Measurements from ENCODE around the gene PRKCZ. TPM values are rescaled to one million over a fixed set of nuclear protein-coding genes. Genes with fewer than 3 reads are reported as not detected.
A peak's percentile ranks its signal among the peaks of the same experiment; 100 is the strongest.

The PRKCZ gene
- total RNA-seq, 1 donor from 2014 or later: 0.59 TPM

DNA sequence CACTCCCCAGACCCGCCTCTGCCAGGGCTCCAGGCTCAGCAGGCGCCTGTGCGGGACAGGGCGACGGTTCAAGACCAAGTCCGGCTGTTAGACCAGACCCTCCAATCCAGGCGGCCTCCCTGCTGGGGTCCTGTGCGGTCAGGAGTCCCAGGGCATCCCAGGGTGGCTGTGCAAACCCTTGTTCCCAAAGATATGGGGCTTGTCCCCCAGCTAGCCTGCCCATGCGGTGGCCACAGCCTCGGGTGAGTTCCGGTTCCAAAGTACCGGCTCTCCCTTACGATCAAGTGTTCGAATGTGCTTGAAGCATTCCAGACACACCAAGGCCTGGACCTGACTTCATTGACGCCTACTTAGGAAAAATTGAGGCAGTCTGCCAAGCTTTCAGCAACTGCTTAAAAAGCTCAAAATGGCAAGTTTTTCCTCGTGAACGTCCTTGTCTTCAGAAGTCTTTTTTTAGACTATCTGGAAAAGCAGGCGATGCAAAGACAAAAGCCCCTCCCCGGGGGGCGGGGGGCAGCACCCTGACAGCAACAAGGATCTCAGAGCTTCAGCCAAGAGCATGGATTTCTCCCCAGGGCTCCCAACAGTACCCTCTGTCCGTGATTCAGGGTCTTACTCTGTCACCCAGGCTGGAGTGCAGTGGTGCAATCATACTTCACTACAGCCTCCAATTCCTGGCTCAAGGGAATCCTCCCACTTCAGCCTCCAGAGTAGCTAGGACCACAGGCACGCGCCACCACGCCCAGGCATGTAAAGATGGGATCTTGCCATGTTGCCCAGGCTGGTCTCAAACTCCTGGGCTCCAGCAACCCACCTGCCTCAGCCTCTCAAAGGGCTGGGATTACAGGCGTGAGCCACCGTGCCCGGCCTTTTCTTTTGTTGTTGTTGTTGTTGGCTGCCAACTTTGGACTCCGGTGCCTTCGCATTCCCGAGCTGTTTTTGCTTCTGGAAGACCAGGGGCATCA lies 142.1 kb downstream of the PRKCZ start:
- DNase-seq (ENCODE audit: low read depth, low spot score): no peak

DNA sequence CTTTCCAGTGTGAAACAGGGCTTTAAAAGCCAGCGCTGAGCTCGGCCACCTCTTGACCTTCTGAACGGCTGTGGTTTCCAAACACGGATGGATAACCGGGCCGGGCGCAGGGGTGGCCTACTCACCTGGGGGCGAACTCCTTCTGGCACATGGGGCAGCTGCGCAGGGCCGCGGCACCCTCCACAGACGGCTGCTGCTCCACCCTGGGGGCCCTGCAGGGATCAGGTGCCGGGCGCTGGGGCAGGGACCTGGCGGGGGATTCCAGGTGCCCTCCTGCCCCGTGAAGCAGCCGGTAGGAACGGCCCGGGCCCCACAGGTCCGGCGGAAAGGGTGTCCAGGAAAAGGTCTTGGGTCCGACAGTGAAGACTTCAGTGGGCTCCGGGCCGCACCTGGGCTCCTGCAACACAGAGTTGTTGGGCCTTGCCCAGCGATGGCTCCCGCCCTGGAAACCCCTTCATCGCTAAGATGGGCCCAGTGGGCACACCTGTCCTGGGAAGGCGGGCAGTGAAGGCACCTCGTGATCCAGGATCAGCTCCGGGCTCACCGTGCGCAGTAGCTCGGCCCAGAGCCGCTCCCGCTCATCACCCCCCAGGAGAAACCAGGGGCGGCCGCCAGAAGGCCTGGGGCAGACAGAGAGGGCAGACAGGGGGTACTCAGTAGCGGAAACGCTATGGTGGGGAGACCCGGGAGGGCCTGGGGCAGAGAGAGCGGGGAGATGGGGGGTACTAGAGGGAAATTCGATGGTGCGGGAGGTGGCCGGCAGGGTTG lies 143.5 kb downstream of the PRKCZ start:
- no peak for DNase-seq (ENCODE audit: low read depth, low spot score)

DNA sequence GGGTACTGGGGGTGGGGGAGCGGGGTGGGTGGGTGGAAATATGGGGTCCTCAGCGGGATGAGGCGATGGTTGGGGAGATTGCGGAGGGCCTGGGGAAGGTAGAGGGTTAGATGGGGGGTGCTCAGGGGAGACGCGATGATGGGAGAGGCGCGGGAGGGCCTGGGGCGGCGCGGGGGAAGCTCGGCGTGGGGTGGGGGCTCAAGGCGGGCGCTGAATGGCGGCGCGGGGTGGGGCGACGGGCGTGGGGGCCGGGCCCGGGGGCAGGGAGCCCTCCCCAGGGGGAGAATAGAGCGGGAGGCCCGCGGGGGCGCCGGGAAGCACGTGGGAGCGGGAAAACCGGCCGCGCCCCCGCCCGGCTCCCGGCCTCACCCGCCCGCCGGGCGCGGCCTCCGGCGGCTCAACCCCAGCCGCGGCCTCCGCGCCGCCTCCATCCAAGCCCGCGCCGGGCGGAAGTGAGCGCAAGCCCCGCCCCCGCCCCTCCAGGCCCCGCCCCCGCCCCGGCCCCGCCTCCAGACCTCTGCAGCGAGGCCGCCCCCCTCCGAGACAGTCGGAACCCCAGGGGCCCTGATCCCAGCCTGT lies 144.2 kb downstream of the PRKCZ start, which contains the start of gene FAAP20:
FAAP20 (minus strand) TSS at position 454 of the 579 bp plus-strand sequence; CDS start at position 431, 23 bp downstream.
- DNase-seq (ENCODE audit: low read depth, low spot score): no peak

GRCh38 chr1:2194898-2195673 lies 144.9 kb downstream of the PRKCZ start:
- no peak for DNase-seq (ENCODE audit: low read depth, low spot score)

DNA sequence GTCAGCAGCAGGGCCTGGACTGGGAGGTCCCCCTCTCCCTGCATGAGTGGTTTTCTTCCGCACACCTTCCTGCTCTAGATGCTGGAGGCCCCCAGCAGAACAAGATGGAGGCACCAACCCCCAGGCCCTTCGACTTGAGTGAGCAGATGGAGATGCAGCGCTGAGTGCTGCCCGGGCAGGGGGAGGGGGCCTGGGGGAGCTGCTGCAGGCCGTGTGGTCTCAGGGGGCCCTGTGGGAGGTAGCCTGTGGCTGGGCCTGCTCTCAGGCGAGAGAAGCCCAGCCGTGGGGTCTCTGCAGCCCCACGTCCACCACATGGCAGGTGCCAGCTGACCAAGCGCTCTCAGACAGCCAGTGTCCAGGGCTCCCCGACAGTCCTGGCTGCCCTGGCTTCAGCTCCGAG lies 145.6 kb downstream of the PRKCZ start:
- DNase-seq (ENCODE audit: low read depth, low spot score): no peak

DNA sequence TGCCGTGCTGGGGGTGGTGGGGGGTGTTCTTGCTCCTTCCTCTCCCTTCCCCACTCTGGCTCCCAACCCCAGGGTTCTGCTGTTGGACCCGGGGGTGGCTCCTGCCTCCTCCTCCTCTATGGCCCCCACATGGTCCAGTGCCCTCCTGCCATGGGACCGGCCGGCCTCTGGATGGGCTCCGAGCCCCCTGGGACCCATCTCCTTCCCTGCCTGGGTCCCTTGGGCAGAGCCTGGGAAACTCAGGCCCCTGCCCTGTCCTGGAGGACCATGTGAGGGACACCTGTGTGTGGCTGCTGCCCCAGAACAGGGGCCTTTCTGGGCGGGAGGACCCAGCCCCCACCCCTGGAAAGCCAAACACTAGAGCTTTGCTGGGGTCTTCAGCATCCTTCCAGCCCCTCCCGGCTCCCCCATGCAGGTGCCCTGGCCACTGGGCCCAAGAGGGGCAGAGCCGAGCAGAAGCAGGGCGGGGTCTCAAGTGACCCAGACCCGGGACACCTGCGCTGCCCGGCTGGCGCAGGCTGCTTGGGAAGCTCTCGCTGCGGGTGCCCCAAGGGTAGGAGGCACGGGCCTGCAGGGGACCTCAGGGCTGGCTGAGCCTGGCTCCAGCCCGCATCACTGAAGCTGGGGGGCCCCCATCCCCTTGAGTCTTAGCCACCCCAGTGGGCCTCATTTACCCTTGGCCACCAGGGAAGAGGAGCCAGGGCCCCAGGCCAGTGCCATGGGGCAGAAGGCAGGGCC lies 146.9 kb downstream of the PRKCZ start:
- DNase-seq (ENCODE audit: low read depth, low spot score): no peak

GRCh38 chr1:2197707-2198165 lies 147.5 kb downstream of the PRKCZ start:
- DNase-seq (ENCODE audit: low read depth, low spot score): no peak

DNA sequence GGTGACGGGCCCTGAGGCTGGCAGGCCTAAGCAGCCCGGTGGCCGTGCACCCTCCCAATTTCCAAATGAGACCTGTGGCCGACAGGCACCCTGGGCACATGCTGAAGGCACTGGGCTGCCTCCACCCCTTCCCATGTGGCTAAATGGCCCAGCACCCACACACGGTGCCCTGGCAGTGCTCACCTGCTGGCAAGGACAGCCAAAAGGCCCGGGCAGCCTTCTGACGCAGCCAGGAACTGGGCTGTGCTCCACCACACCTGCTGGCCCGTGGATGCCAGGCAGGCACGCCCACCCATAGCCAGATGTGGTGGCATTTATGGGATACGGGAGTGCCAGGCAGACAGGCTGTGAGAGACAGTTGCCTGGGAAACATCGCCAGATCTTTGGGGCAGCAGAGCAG lies 148.4 kb downstream of the PRKCZ start:
- DNase-seq (ENCODE audit: low read depth, low spot score): no peak

- DNase-seq (ENCODE audit: low read depth, low spot score): no peak
These were observed 149.0 kb downstream of the PRKCZ start for GRCh38 chr1:2199042-2199810.

- DNase-seq (ENCODE audit: low read depth, low spot score): no peak
These were observed 150.2 kb downstream of the PRKCZ start for GRCh38 chr1:2200308-2200943.

- DNase-seq (ENCODE audit: low read depth, low spot score): no peak
These were observed 150.9 kb downstream of the PRKCZ start for GRCh38 chr1:2201062-2201461.

DNA sequence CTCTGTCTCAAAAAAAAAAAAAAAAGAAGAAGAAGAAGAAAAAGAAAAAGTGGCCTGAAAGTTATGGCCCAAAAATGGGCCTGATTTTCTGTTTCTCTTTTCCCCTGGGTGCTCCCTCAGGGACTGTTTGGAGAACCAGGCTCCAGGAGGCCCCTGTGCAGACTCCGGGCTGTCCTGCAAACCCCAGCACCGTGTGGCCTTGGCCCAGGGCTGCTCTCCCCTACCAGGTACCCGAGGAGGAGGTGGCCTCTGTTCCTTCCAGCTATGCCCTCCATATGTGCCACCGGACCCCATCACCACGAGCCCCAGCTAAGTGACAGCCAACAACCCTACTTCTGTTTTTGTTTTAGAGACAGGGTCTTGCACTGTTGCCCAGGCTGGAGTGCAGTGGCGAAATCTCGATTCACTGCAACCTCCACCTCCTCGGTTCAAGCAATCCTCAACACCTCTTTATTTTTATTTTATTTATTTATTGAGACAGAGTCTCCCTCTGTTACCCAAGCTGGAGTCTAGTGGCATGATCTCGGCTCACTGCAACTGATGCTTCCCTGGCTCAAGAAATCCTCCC lies 151.9 kb downstream of the PRKCZ start:
- no peak for DNase-seq (ENCODE audit: low read depth, low spot score)

- DNase-seq (ENCODE audit: low read depth, low spot score): no peak
These were observed 152.8 kb downstream of the PRKCZ start for GRCh38 chr1:2202843-2203601.

DNA sequence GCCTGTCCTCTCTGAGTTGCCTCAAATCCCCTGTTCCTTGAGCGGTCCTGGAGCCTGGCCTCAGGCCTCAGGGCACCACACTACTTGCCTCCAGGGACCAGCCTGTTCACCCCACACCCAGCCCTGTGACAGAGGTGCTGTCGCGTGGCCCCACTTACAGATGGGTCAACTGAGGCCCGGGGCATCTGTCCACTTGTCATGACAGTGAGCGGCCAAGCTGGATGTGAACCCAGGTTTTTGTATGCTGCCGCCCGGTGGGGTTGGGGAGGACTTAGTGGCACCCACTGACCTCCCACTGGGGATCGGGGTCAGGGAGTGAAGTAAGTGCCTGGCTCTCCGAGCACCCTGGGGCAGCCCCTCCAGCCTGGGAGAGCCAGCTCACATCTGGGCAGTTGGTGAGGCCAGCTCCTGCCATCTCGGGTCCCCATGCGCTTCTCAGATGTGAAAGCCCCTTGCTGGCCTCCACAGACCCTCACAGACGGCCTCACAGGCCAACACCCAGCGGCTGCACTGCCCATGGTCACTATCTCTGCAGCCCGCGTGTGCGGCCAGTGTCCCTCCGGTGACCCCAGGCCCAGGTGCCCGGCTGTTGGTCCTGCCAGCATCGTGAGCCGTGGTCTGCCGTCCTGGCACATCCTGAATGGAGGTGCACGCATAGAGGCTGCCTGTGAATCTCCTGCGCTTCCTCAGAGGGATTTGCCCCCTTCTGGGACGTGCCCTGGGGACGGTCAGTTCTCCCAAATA lies 153.6 kb downstream of the PRKCZ start:
- no peak for DNase-seq (ENCODE audit: low read depth, low spot score)

GRCh38 chr1:2204415-2205190 lies 154.4 kb downstream of the PRKCZ start:
- DNase-seq (ENCODE audit: low read depth, low spot score): no peak

- peak; percentile 81 for DNase-seq (ENCODE audit: low read depth, low spot score)
These were observed 155.2 kb downstream of the PRKCZ start for GRCh38 chr1:2205191-2205952.

Data from pulmonary artery endothelial cell (primary cell).